ENCODE data around the gene ZEB1.

DNA sequence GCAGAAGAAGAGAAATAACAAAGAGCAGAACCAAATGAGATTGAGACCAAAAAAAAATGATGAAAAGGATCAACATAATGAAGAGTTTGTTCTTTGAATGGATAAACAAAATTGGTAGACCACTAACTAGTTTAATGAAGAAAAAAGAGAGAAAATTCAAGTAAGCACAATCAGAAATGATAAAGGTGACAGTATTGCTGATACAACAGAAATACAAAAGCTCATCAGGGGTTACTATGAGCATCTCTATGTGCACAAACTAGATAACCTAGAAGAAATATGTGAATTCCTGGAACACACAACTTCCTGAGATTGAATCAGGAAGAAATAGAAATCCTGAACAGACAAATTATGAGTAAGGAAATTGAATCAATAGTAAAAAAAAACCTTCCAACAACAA lies 157.1 kb downstream of the ZEB1 start:
- TF ChIP-seq CTCF (IDR thresholded peaks at IDR 0.05): no peak
- TF ChIP-seq POLR2A (IDR thresholded peaks at IDR 0.05): no peak
